ENCODE measurements around the gene GATAD1.
"Not testable (repeated sequence)": the region's sequence is repeated elsewhere in the genome, so short reads cannot be mapped to it uniquely, and the experiment has no call there.

Gene GATAD1

DNA sequence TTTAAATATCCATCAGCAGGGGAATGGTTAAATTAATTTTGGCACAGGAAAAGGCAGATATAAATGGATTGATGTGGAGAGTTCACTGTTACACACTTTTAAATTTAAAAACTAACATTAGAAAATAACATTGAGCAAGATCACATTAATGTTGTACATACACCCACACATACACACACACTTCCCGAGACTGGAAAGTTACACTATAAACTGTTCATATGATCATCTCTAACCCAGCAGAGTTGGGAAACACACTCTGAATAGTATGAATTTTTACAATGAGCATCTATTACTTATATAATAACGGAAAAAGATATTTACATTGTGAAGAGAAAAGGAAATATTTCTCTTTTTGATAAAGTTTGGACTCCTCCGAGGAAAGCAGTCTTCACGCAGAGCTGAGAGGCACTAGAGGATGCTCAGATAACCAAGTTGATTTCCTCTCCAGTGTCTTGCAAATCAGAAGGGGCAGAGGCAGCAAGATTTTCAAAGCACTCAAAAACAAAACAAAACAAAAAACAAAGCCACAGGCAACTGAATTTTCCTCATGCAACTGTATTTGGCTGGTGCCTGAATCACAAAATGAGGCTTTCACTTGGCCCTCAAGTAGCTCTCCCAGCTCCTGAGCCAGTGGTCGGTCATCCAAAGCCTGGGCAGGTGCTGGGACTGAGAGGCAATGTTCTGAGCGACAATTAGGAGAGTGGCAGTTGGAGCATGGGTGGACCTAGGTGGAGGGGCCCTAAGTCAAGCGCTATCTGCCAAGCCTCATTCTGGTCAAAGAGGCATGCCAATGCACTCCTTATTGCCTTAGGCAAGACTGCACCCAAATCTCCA lies 10.5 kb upstream of the GATAD1 start:
- no peak for DNase-seq (ENCODE audit: low read depth in 2 of 3, low spot score in 2 of 3)

GRCh38 chr7:92437956-92438491 lies 9.3 kb upstream of the GATAD1 start:
- DNase-seq (ENCODE audit: low read depth in 2 of 3, low spot score in 2 of 3) = no peak

- DNase-seq (ENCODE audit: low read depth in 2 of 3, low spot score in 2 of 3) = not testable (repeated sequence)
These were observed 4.6 kb upstream of the GATAD1 start for GRCh38 chr7:92442720-92443119.

- DNase-seq (ENCODE audit: low read depth in 2 of 3, low spot score in 2 of 3) = no peak
These were observed 375 bp upstream of the GATAD1 start for GRCh38 chr7:92446869-92447344.

GRCh38 chr7:92448205-92448747 lies 994 bp downstream of the GATAD1 start:
- DNase-seq (ENCODE audit: low read depth in 2 of 3, low spot score in 2 of 3) = peak; percentile 2 to 16 (median 7)

DNA sequence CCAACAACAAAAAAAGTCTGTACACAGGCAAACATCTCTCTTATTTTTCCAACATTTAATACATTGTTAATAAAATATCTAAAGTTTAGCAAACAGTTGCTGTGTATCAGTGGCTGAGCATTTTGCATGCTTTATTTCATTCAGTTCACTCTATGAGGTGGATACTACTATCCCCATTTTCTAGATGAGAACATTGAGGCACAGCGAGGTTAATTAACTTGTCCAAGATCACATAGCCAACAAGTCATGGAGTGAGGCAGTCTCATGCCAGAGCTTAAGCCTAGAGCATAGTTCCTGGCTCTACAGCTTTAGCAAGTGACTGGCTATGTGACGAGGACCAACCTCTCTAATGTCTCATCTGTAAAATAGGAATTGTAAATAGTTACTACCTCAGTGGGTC lies 4.4 kb downstream of the GATAD1 start:
- DNase-seq (ENCODE audit: low read depth in 2 of 3, low spot score in 2 of 3) = no peak

- DNase-seq (ENCODE audit: low read depth in 2 of 3, low spot score in 2 of 3) = no peak
These were observed 9.0 kb downstream of the GATAD1 start for GRCh38 chr7:92456236-92456635.

- DNase-seq (ENCODE audit: low read depth in 2 of 3, low spot score in 2 of 3) = no peak
These were observed 12.8 kb downstream of the GATAD1 start for GRCh38 chr7:92460109-92460508.

GRCh38 chr7:92460510-92460909 lies 13.2 kb downstream of the GATAD1 start:
- no peak for DNase-seq (ENCODE audit: low read depth in 2 of 3, low spot score in 2 of 3)

GRCh38 chr7:92461027-92462003 lies 14.0 kb downstream of the GATAD1 start:
- no peak for DNase-seq (ENCODE audit: low read depth in 2 of 3, low spot score in 2 of 3)

- DNase-seq (ENCODE audit: low read depth in 2 of 3, low spot score in 2 of 3) = no peak
These were observed 15.3 kb downstream of the GATAD1 start for GRCh38 chr7:92462560-92462959.

- no peak for DNase-seq (ENCODE audit: low read depth in 2 of 3, low spot score in 2 of 3)
These were observed 17.2 kb downstream of the GATAD1 start for GRCh38 chr7:92464515-92464914.

DNA sequence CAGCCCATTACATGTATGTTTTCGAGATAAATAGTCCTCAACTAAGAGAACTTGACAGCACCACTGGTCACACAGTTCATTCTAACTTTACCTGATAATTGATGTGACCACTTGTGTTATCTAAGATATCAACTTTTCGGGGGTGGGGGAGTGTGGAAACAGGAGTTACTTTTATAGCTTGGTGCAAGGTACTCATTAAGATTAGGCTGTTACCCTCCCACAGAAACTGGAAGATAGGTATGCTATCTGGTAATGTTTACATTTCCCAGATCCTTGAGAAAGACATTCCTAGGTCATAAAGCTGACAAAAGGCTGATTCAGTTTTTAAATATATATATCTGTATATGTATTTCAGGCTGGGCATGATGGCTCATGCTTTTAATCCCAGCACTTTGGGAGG lies 19.4 kb downstream of the GATAD1 start:
- DNase-seq (ENCODE audit: low read depth in 2 of 3, low spot score in 2 of 3) = no peak

- not testable (repeated sequence) for DNase-seq (ENCODE audit: low read depth in 2 of 3, low spot score in 2 of 3)
These were observed 21.3 kb downstream of the GATAD1 start for GRCh38 chr7:92468589-92468988.

DNA sequence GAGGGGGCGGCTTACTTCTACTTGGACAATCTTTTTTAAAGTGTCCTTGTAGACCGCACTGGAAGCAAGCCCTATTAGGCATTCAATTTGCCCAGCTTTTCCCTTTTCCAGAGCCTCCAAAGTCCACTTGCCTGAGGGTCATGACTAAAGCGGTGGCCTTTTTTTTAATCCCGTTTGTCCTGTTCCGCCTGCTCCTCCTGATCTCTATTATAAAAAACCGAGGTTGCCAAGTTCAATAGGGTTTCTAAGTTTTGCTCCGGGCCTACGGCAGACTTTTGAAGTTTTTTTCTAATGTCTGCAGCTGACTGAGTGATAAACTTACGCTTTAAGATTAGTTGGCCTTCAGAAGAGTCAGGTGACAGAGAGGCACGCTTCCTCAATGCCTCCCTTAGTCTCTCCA lies 26.7 kb downstream of the GATAD1 start:
- not testable (repeated sequence) for DNase-seq (ENCODE audit: low read depth in 2 of 3, low spot score in 2 of 3)

DNA sequence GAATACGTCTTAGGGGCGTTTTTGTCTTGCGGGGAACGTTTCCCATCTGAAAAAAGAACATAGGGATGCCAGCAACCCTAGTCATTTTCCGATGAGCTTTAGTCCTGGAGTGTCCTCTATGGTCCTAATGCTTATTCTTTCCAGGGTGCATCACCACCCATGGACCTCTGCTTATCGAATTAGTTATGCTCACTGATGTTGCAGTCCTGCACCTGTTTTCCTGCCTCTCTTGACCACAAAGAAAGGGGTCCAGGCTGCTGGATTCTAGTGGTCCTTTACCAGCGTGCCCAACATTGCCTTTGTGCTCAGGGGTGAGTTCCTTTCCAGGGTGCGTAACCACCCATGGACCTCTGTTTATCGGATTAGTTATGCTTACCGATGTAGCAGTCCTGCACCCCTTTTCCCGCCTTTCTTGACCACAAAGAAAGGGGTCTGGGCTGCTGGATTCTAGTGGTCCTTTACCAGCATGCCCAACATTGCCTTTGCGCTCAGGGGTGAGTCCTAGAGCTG lies 28.0 kb downstream of the GATAD1 start:
- DNase-seq (ENCODE audit: low read depth in 2 of 3, low spot score in 2 of 3) = not testable (repeated sequence)

DNA sequence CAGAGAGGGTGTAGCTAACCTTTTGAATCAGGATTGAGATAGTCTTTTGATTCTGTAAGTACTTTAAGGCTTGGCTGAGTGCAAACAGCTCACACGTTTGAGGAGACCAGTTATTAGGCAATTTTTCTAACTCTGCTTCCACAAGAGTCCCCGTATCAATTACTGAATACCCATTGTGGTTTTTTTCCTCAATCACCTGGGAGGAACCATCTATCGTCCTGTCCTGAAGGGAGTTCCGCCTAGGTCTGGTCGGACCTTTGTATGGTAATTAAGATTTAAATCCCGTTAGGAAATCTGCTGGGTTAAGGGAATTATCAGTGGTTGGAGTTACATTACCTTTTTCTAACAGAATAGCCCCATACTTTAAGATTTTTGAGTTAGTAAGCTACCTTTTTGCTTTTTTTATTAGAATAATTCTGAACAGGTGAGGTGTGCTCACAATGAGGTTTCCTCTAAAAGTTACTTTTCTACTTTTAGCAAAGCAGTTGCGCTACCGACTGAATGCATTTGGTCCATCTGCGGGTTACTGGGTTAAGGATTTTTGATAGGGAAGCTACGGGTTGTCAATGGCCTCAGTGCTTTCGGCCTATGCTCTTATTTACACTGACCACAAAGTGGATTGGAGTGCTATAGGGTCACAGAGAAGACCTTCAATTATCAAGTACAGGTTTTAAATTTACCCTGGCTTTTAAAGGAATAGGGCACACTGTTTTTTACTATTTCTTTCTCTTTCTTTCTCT lies 28.7 kb downstream of the GATAD1 start:
- not testable (repeated sequence) for DNase-seq (ENCODE audit: low read depth in 2 of 3, low spot score in 2 of 3)

DNA sequence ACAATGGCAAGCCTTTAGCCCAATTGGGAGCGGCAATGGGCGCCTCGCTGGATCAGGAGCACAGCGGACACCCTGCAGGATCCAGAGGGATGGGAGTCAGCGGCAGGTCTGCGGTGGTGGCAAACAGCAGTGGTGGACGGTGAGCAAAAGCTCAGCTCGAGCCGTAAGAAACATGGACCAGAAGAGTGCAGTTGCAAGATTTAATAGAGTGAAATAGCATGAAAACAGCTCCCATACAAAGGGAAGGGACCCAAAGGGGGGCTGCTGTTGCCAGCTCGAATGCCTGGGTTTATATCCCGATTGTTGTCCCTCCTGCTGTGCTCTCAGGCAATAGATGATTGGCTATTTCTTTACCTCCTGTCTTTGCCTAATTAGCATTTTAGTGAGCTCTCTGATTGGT lies 30.4 kb downstream of the GATAD1 start, which contains the start of gene ERVW-1:
ERVW-1 (minus strand) TSS at position 266 of the 400 bp plus-strand sequence. CDS start 7,565 bp downstream, outside the sequence.
- DNase-seq (ENCODE audit: low read depth in 2 of 3, low spot score in 2 of 3) = not testable (repeated sequence)

DNA sequence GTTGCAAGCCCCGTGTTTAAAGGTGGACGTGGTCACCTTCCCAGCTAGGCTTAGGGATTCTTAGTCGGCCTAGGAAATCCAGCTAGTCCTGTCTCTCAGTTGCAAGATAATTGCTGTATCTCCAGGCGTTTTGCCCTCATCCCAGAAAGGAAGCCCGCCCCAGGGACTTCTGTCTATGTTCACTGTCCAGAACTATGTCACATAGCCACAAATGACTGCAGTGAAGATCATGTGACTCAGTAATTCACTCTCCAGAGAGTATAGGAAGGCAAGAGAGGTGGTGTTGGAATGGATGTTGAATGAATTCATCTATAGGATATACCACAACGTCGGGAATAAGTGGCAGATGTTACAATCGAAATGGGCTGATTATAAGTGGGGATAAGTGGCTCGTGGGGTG lies 30.8 kb downstream of the GATAD1 start:
- DNase-seq (ENCODE audit: low read depth in 2 of 3, low spot score in 2 of 3) = no peak

DNA sequence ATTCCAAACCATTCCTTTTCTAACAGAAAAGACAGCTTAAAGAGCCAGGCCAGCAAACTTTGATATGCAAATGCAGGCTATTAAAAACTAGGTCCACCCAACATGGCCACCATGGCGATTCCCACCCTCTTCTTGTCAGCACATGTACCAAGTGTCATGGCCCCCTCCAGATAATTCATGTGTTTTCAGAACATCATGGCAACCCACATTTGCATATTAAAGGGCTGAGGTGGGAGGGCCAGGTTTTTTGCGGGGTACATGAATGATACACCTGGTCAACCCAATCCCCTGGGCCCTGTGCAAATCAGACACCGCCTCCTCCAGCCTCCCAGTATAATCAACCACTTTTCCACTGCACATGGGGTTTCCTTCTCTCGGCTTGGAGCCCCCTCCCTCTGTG lies 31.4 kb downstream of the GATAD1 start:
- no peak for DNase-seq (ENCODE audit: low read depth in 2 of 3, low spot score in 2 of 3)
